GM12892 (cell line): Measurements from ENCODE around the gene YY1.

ENCODE experiments used
- POLR2A ChIP-seq: IDR thresholded peaks from 2 replicates; pipeline ENCODE4 v1.6.1; 2011; ENCODE audit warnings: low read depth, low read length, control low read depth
- POLR2AphosphoS5 ChIP-seq: IDR thresholded peaks from 2 replicates; pipeline ENCODE4 v1.6.1; 2011; ENCODE audit warnings: low read depth, low read length, control low read depth
- TAF1 ChIP-seq: IDR thresholded peaks from 2 replicates; pipeline ENCODE4 v1.6.1; 2011; ENCODE audit warnings: low read depth, mild to moderate bottlenecking, control low read depth, low read length, borderline replicate concordance

GRCh38 chr14:100302616-100303015 lies 63.7 kb downstream of the YY1 start:
- TF ChIP-seq POLR2AphosphoS5, result no peak
- TF ChIP-seq POLR2A, result no peak
- no peak for TF ChIP-seq TAF1
